ENCODE data around the gene CPT1B. TPM values are rescaled to one million over a fixed set of nuclear protein-coding genes. Genes with fewer than 3 reads are reported as not detected.

Gene CPT1B
- total and polyA plus RNA-seq, 2 of the 4 experiments (the other 2 are of a cell fraction) = 0.36 to 1.8 TPM

GRCh38 chr22:50597097-50597496, 18.9 kb upstream of the CPT1B start:
- BruUV-seq (replicated peaks) = no TSS peak
- Histone ChIP-seq H3K27ac (ENCODE audit: insufficient read depth, low read length) (no peak overlapping the region), H3K36me3 (ENCODE audit: control insufficient read depth, insufficient read depth, low read length) (no peaks in the 10 kb centered on the region), H2BK120ac (ENCODE audit: low read depth, low read length) (no peak overlapping the region), H3K18ac (ENCODE audit: low read depth, low read length) (no peak overlapping the region), H3K4me2 (ENCODE audit: low read depth, low read length) (no peak overlapping the region), H2AK5ac (ENCODE audit: low read depth, low read length) (no peak overlapping the region), H2BK5ac (ENCODE audit: low read depth, low read length, poor library complexity, severe bottlenecking) (no peak overlapping the region), H4K5ac (ENCODE audit: low read depth, low read length) (no peak overlapping the region), H3K56ac (ENCODE audit: extremely low read depth, insufficient read depth, low read length) (no peak overlapping the region), H3K4me3 (ENCODE audit: insufficient read depth, low read depth, low read length) (no peak overlapping the region), H3K4ac (ENCODE audit: low read depth, low read length) (no peak overlapping the region), H3K14ac (replicated peaks; ENCODE audit: low read depth, low read length) (no peak overlapping the region), H3K23ac (ENCODE audit: low read depth, low read length) (no peak overlapping the region), H2AK9ac (replicated peaks; ENCODE audit: low read depth, low read length, poor library complexity) (no peak overlapping the region), H3K9me3 (ENCODE audit: control insufficient read depth, insufficient read depth, low read length) (no peaks in the 10 kb centered on the region), H3K27me3 (ENCODE audit: control insufficient read depth, insufficient read depth, low read length) (peaks cover 18% of the 10 kb centered on the region), H4K8ac (ENCODE audit: low read depth in 2 of 2, low read length in 2 of 2) (no peak overlapping the region), H3K4me1 (ENCODE audit: control insufficient read depth, insufficient read depth, low read length) (no peaks in the 10 kb centered on the region), H2BK20ac (ENCODE audit: low read depth, low read length) (no peak overlapping the region), H2AFZ (replicated peaks; ENCODE audit: low read length, poor library complexity) (no peak overlapping the region), H2BK15ac (ENCODE audit: low read depth, low read length) (no peak overlapping the region), H4K20me1 (ENCODE audit: insufficient read depth, low read length) (peaks cover 3% of the 10 kb centered on the region), H3K9me1 (ENCODE audit: insufficient read depth, low read length) (no peaks in the 10 kb centered on the region), H3K79me1 (ENCODE audit: low read depth in 1 of 2, low read length in 2 of 2) (no peaks in the 10 kb centered on the region), H4K91ac (ENCODE audit: insufficient read depth, low read depth, low read length) (no peak overlapping the region), H3K9ac (ENCODE audit: low read depth, low read length) (no peak overlapping the region)
- dilution Hi-C loops (cut with HindIII; ENCODE audit: low sequenced_read_pairs, unreplicated experiment) (no loop called here), in situ Hi-C loops (cut with MboI; ENCODE audit: low sequenced_read_pairs) (no loop called here), intact Hi-C loops (cut with micrococcal nuclease) (no loop called here)
- 77% methylated on average over 3 of the region's 5 CpGs; no CpG with 5 or more reads in 1 of the 2 experiments for WGBS, 2 experiments (ENCODE audit: extremely low coverage in 2 of 2, insufficient read length in 1 of 2)
- DNase-seq (no peak), ATAC-seq (ENCODE audit: low read depth) (no peak)
- POLR2A ChIA-PET (ENCODE audit: unreplicated experiment) = no interaction called here
- CTCF ChIA-PET = no interaction called here
- TF ChIP-seq MAZ (IDR thresholded peaks at IDR 0.05; ENCODE audit: borderline replicate concordance, low read depth, low read length) (no peak), USF2 (IDR thresholded peaks at IDR 0.05; ENCODE audit: low read depth, low read length) (no peak), MAFK (IDR thresholded peaks at IDR 0.05; ENCODE audit: low read depth, low read length) (no peak), RFX5 (IDR thresholded peaks at IDR 0.05; ENCODE audit: low read depth, low read length) (no peak), ELK1 (IDR thresholded peaks at IDR 0.05; ENCODE audit: borderline replicate concordance, low read depth, low read length) (no peak), RCOR1 (IDR thresholded peaks at IDR 0.05; ENCODE audit: insufficient replicate concordance, low read length) (no peak), CHD1 (IDR thresholded peaks at IDR 0.05; ENCODE audit: low read depth, low read length) (no peak), FOS (IDR thresholded peaks at IDR 0.05; ENCODE audit: low read depth, low read length) (no peak), CTCF (conservative IDR thresholded peaks at IDR 0.05; ENCODE audit: low read depth, low read length) (no peak), MXI1 (IDR thresholded peaks at IDR 0.05; ENCODE audit: borderline replicate concordance, low read depth, low read length) (no peak), CEBPB (IDR thresholded peaks at IDR 0.05; ENCODE audit: low read depth, low read length) (no peak), POLR2A (IDR thresholded peaks at IDR 0.05; ENCODE audit: low read depth, low read length) (no peak), RAD21 (IDR thresholded peaks at IDR 0.05; ENCODE audit: low read length) (no peak), BHLHE40 (IDR thresholded peaks at IDR 0.05; ENCODE audit: low read depth, low read length) (no peak), NFE2L2 (IDR thresholded peaks at IDR 0.05; ENCODE audit: low read depth, low read length) (no peak), SMC3 (IDR thresholded peaks at IDR 0.05; ENCODE audit: low read depth, low read length) (no peak)

Measured in IMR-90 (cell line).